Endothelial cell of umbilical vein (primary cell): ENCODE measurements around the gene ACMSD. TPM values are rescaled to one million over a fixed set of nuclear protein-coding genes. Genes with fewer than 3 reads are reported as not detected.

Experiments used
- BruUV-seq: library from RNA; stranded (reverse); fragments of 400-500 nt; replicated peaks from 2 replicates; lab custom pipeline; 2021; lab: Mats Ljungman, UMichigan
- CTCF ChIA-PET: fragments of 300-600, 350-600 bp; sonication (Branson Sonifier 250); formaldehyde crosslinking; loops from one replicate; lab custom pipeline; 2021; ENCODE audit warnings: antibody characterized with exemption, inconsistent platforms; lab: Charles Lee
- POLR2A ChIA-PET: fragments of 300-600, 350-600 bp; sonication (Branson Sonifier 250); formaldehyde crosslinking; loops from one replicate; lab custom pipeline; 2021; ENCODE audit warnings: antibody characterized with exemption, inconsistent platforms; lab: Charles Lee
- DNase-seq: peaks from one replicate; pipeline ENCODE4 v3.0.0-alpha.2; 2011; ENCODE audit warnings: low read depth, low spot score
- FAIRE-seq: peaks from 2 replicates; lab custom pipeline; 2011; peaks lifted over from hg19 to GRCh38; lab: Jason Lieb, UNC
- H2AFZ ChIP-seq: 2 replicates; pipeline ENCODE4 v1.6.0; 2012; ENCODE audit warnings: low read depth, low read length, control low read depth, inconsistent platforms
- H3K27ac ChIP-seq: 2 replicates; pipeline ENCODE4 v1.5.1; 2011; ENCODE audit warnings: low read depth, mild to moderate bottlenecking, control low read depth, low read length, moderate library complexity; ENCODE audit not compliant: insufficient read depth
- H3K27me3 ChIP-seq, 2 experiments: 2 replicates each; pipeline versions ENCODE4 v1.6.0 to v1.6.1; 2011; ENCODE audit warnings: low read length in 2 of 2, mixed read lengths in 1 of 2; ENCODE audit not compliant: control insufficient read depth in 2 of 2, insufficient read depth in 2 of 2
- H3K36me3 ChIP-seq, 2 experiments: 2 replicates in 1 of 2; 3 replicates in 1 of 2; pipeline ENCODE4 v1.5.1; 2011; ENCODE audit warnings: low read length in 2 of 2, mild to moderate bottlenecking in 1 of 2, moderate library complexity in 1 of 2; ENCODE audit not compliant: control insufficient read depth in 2 of 2, insufficient read depth in 2 of 2; ENCODE audit errors: extremely low read depth in 1 of 2
- H3K4me1 ChIP-seq: 3 replicates; pipeline ENCODE4 v1.5.1; 2011; ENCODE audit warnings: mild to moderate bottlenecking, low read length; ENCODE audit not compliant: control insufficient read depth, insufficient read depth; ENCODE audit errors: extremely low read depth
- H3K4me2 ChIP-seq: 2 replicates; pipeline ENCODE4 v1.6.1; 2011; ENCODE audit warnings: low read length, control low read depth, mixed read lengths; ENCODE audit not compliant: insufficient read depth
- H3K4me3 ChIP-seq, 3 experiments: fragments of 200-600 bp in 1 of 3; sonication (generic), shearing (Covaris generic) in 1 of 3; replicated peaks in 1 of 3; 2 replicates each; pipeline ENCODE4 v1.5.1; 2011 to 2016; ENCODE audit warnings: control low read depth in 3 of 3, low read length in 3 of 3, mild to moderate bottlenecking in 2 of 3, inconsistent platforms in 1 of 3, low read depth in 1 of 3, moderate library complexity in 1 of 3; ENCODE audit not compliant: insufficient read depth in 1 of 3
- H3K79me2 ChIP-seq: 2 replicates; pipeline ENCODE4 v1.6.0; 2012; ENCODE audit warnings: low read length, inconsistent platforms; ENCODE audit not compliant: control insufficient read depth, insufficient read depth
- H3K9ac ChIP-seq: replicated peaks from 2 replicates; pipeline ENCODE3; 2011; ENCODE audit warnings: low read length, control low read depth; ENCODE audit not compliant: insufficient read depth; ENCODE audit errors: extremely low read depth
- H3K9me1 ChIP-seq: replicated peaks from 3 replicates; pipeline ENCODE4 v1.6.0; 2011; ENCODE audit warnings: mild to moderate bottlenecking, low read length; ENCODE audit not compliant: control insufficient read depth, insufficient read depth; ENCODE audit errors: extremely low read depth
- H3K9me3 ChIP-seq: replicated peaks from 2 replicates; pipeline ENCODE4 v1.5.1; 2012; ENCODE audit warnings: low read length, inconsistent platforms; ENCODE audit not compliant: control insufficient read depth, insufficient read depth
- H4K20me1 ChIP-seq: replicated peaks from 2 replicates; pipeline ENCODE3; 2011; ENCODE audit warnings: mild to moderate bottlenecking, low read length; ENCODE audit not compliant: control insufficient read depth, insufficient read depth; ENCODE audit errors: extremely low read depth
- CTCF ChIP-seq, 2 donors: IDR thresholded peaks; 1 replicate in 1 of 2; 2 replicates in 1 of 2; pipeline ENCODE4 v1.5.1; 2011; ENCODE audit warnings: low read length in 2 of 2, mild to moderate bottlenecking in 2 of 2, moderate library complexity in 2 of 2, control low read depth in 1 of 2, inconsistent platforms in 1 of 2, low read depth in 1 of 2; ENCODE audit not compliant: insufficient read depth in 1 of 2; ENCODE audit errors: extremely low read depth in 1 of 2
- EZH2 ChIP-seq: IDR thresholded peaks from 2 replicates; pipeline ENCODE4 v1.6.1; 2012; ENCODE audit warnings: borderline replicate concordance, low read depth, mild to moderate bottlenecking, moderate library complexity, low read length, inconsistent platforms; ENCODE audit not compliant: severe bottlenecking
- FOS ChIP-seq: IDR thresholded peaks from 2 replicates; pipeline ENCODE4 v1.6.1; 2011; ENCODE audit warnings: mild to moderate bottlenecking, low read length, moderate library complexity, borderline replicate concordance; ENCODE audit not compliant: insufficient read depth
- GATA2 ChIP-seq: IDR thresholded peaks from 2 replicates; pipeline ENCODE4 v1.7.0; 2011; ENCODE audit warnings: low read depth, mild to moderate bottlenecking, moderate library complexity, mixed read lengths, low read length; ENCODE audit not compliant: insufficient read length, insufficient read depth
- JUN ChIP-seq: IDR thresholded peaks from 2 replicates; pipeline ENCODE4 v1.6.1; 2011; ENCODE audit warnings: borderline replicate concordance, low read depth; ENCODE audit not compliant: insufficient read length, insufficient read depth
- MAX ChIP-seq: IDR thresholded peaks from 2 replicates; pipeline ENCODE4 v1.6.1; 2011; ENCODE audit not compliant: insufficient read depth, insufficient read length
- MYC ChIP-seq: IDR thresholded peaks from one replicate; pipeline ENCODE4 v1.6.1; 2011; ENCODE audit warnings: mild to moderate bottlenecking, low read depth, low read length
- POLR2A ChIP-seq: IDR thresholded peaks from 2 replicates; pipeline ENCODE4 v1.6.1; 2012; ENCODE audit warnings: low read depth, mild to moderate bottlenecking, control low read depth, low read length
- POLR2AphosphoS5 ChIP-seq: IDR thresholded peaks from 2 replicates; pipeline ENCODE4 v1.6.1; 2012; ENCODE audit warnings: low read depth, mild to moderate bottlenecking, control low read depth, low read length, moderate library complexity; ENCODE audit not compliant: insufficient read depth
- dilution Hi-C: fragments of 300-500 bp; cut with MboI; formaldehyde crosslinking; loops from one replicate; pipeline ENCODE4 v1.15.0; 2019; ENCODE audit warnings: low sequenced_read_pairs; ENCODE audit not compliant: extremely low pct_ligation_motif_present
- intact Hi-C: fragments of 100-400 bp; cut with micrococcal nuclease; formaldehyde crosslinking; loops from one replicate; pipeline ENCODE4 v1.10.0; 2022
- polyA plus RNA-seq, 4 experiments: library from polyadenylated mRNA; depleted of rRNA in 3 of 4; stranded (reverse) in 3 of 4; unstranded in 1 of 4; fragments of >200 nt; gene quantifications; 2 replicates each; pipeline versions ENCODE4 v1.2.1 to v1.2.3, GENCODE V29; 2011 to 2012; ENCODE audit warnings: missing spikeins in 1 of 4
- total RNA-seq: library from RNA; stranded (reverse); gene quantifications from 2 replicates; pipeline ENCODE4 v1.2.3, GENCODE V29; 2021

ACMSD gene
- total and polyA plus RNA-seq, 2 donors (not counting 3 experiments of a cell fraction or from before 2014, with no cell fraction given): not detected

- Histone ChIP-seq H3K9me3 (no peaks in the 10 kb centered on the region), H3K36me3 (peaks cover 0 to 8% of the 10 kb centered on the region in 2 experiments), H3K4me3 (no peak overlapping the region), H2AFZ (no peak overlapping the region), H3K4me1 (peaks cover 6% of the 10 kb centered on the region), H3K9ac (no peak overlapping the region), H3K27me3 (no peaks in the 10 kb centered on the region), H3K4me2 (no peak overlapping the region), H3K79me2 (peaks cover 100% of the 10 kb centered on the region), H3K9me1 (no peaks in the 10 kb centered on the region), H3K27ac (no peak overlapping the region), H4K20me1 (peaks cover 30% of the 10 kb centered on the region)
- intact Hi-C loops: no loop called here
- no peak for TF ChIP-seq CTCF (IDR thresholded peaks at IDR 0.05; ENCODE audit: extremely low read depth in 1 of 2, insufficient read depth in 1 of 2, low read depth in 1 of 2, low read length in 2 of 2)
- TF ChIP-seq EZH2: no peak
- no peak for TF ChIP-seq MYC
- no peak for TF ChIP-seq FOS
- TF ChIP-seq GATA2: no peak
- no peak for TF ChIP-seq MAX
- no peak for TF ChIP-seq POLR2A
- TF ChIP-seq JUN: no peak
- TF ChIP-seq POLR2AphosphoS5: no peak
- ChIA-PET CTCF (no interaction called here), POLR2A (no interaction called here)
- no TSS peak for BruUV-seq
- FAIRE-seq (no peak), DNase-seq (no peak)
- dilution Hi-C loops: no loop called here
Observed at GRCh38 chr2:134927195-134927594, 88.8 kb downstream of the ACMSD start.
